IPS DF 6.9 (cell line): Measurements from ENCODE around the gene TRIM17.
"Not testable (repeated sequence)": the region's sequence is repeated elsewhere in the genome, so short reads cannot be mapped to it uniquely, and the experiment has no call there.

Experiments used
- DNase-seq: peaks from one replicate; pipeline ENCODE4 v3.0.0-alpha.2; 2013; ENCODE audit warnings: low read depth, low spot score
- H3K27ac ChIP-seq: one replicate; pipeline ENCODE4 v1.5.1; 2013; ENCODE audit warnings: low read length, control low read depth
- H3K27me3 ChIP-seq: 2 replicates; pipeline ENCODE4 v1.6.1; 2013; ENCODE audit warnings: mild to moderate bottlenecking, low read length; ENCODE audit not compliant: control insufficient read depth, insufficient read depth
- H3K36me3 ChIP-seq: 2 replicates; pipeline ENCODE4 v1.6.1; 2013; ENCODE audit warnings: low read length; ENCODE audit not compliant: control insufficient read depth, insufficient read depth
- H3K4me1 ChIP-seq: 2 replicates; pipeline ENCODE4 v1.6.1; 2013; ENCODE audit warnings: low read length; ENCODE audit not compliant: control insufficient read depth, insufficient read depth
- H3K4me3 ChIP-seq: 2 replicates; pipeline ENCODE4 v1.5.1; 2013; ENCODE audit warnings: mild to moderate bottlenecking, low read length
- H3K9me3 ChIP-seq: 2 replicates; pipeline ENCODE4 v1.6.1; 2013; ENCODE audit warnings: low read length, inconsistent platforms; ENCODE audit not compliant: control insufficient read depth, insufficient read depth
- WGBS: extraction: QIAGEN DNeasy Blood & Tissue Kit; methylation state at CpG from one replicate; pipeline ENCODE4 v1.1.7; 2013; ENCODE audit warnings: mixed read lengths, missing lambda C conversion rate; ENCODE audit not compliant: insufficient read length, insufficient coverage; 5-methylcytosine and 5-hydroxymethylcytosine counted together

TRIM17 gene

DNA sequence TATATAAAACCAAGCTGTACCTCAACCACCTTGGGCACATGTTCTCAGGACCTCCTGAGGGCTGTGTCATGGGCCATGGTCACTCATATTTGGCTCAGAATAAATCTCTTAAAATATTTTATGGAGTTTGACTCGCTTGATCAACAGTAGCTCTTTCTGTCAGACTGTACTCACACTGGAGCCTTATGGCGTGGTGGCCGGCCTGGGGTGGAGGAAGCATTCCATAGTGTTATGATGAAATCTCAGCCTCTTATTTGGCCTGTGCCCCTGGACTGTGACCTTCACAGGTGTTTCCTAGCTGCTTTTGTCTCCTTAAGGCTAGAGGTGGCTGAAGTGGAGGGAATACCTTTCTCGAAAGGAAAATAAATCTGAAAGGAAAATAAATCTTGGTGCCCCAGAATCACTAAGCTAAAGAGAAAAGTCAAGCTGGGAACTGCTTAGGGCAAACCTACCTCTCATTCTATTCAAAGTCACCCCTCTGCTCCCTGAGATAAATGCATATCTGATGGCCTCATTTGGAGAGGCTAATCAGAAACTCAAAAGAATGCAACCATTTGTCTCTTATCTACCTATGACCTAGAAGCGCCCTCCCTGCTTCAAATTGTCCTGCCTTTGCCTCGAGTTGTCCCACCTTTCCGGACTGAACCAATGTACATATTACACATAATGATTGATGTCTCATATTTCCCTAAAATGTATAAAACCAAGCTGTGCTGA, 16.8 kb upstream of the TRIM17 start:
- not testable (repeated sequence) for DNase-seq, H3K4me1 ChIP-seq, H3K4me3 ChIP-seq, H3K9me3 ChIP-seq, H3K36me3 ChIP-seq, H3K27ac ChIP-seq, H3K27me3 ChIP-seq
- WGBS, result no CpG with 5 or more reads among the region's 7 CpGs

DNA sequence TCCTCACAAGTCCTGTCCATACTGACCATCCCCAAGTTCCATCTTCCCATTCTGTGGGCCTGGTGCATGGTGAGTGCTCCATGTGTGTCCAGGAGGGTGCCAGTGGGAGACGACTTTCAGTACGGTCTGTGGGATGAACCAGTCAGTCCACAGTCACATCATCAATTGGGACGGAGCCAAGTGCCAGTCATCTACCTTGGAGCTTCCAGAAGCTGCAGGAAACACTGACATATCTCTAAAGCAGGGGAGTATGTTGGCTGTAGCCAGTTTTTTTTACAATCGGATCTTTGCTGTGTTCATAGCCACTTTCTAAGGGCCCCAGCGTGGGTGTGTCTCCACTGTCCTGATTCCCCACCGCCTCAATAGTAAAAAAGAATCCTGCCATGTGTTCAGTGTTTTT, 13.6 kb upstream of the TRIM17 start:
- no CpG with 5 or more reads among the region's 6 CpGs for WGBS

DNA sequence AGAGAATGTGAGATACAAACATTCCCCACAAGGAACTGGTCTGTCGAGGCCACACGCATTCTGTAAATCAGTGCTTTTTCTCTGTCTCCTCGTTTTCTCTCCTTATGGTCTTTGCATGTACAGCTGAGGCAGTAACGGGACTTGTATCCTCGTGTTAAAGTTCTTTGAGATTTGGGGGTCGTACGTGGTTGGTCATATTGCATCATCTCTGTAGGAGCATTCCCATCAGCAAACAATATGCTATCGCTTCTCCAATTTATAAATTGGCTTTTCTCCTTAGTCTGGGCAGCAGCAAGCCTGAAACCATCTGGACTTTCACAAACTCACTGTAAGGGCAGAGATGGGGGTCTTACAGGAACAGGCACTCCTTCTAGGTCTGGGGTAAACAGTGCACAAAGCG, 13.0 kb upstream of the TRIM17 start:
- H3K27me3 ChIP-seq, result peaks cover 1% of the 10 kb centered on the region; the same call in 1 of the 2 replicates
- no peaks in the 10 kb centered on the region; the same call in 1 of the 2 replicates for H3K36me3 ChIP-seq
- no peaks in the 10 kb centered on the region; the same call in 1 of the 2 replicates for H3K4me1 ChIP-seq
- no peak overlapping the region for H3K4me3 ChIP-seq
- no peaks in the 10 kb centered on the region for H3K9me3 ChIP-seq
- DNase-seq, result no peak
- no CpG with 5 or more reads among the region's 9 CpGs for WGBS
- H3K27ac ChIP-seq, result no peak overlapping the region

More for the DNA sequence above, 13.6 kb upstream of the TRIM17 start:
- Histone ChIP-seq H3K27me3 (peaks cover 1% of the 10 kb centered on the region; the same call in 1 of the 2 replicates), H3K27ac (no peak overlapping the region), H3K36me3 (no peaks in the 10 kb centered on the region), H3K9me3 (no peaks in the 10 kb centered on the region), H3K4me1 (no peaks in the 10 kb centered on the region; the same call in 1 of the 2 replicates), H3K4me3 (no peak overlapping the region)
- no peak for DNase-seq

DNA sequence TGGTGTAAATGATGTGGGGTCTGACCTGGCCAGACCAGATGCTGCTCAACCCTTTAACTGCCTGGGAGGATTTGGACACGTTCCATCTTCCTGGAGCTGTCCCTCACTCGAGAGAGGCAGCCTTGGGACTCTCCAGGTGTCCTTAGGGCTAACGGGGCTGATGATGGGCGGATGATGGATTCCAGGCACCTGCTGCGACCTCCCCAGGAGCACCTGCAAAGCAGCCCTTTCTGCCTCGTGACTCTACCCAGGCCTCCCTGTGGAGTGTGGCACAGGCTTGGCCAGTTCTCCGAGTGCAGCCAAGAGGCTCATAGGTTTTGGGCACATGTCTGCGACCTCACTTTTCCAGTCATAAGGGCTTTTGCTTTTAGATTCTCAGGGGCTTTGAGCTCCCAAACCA, 12.3 kb upstream of the TRIM17 start:
- no peak for DNase-seq
- H3K4me3 ChIP-seq, result no peak overlapping the region
- peaks cover 1% of the 10 kb centered on the region; the same call in 1 of the 2 replicates for H3K27me3 ChIP-seq
- no peaks in the 10 kb centered on the region for H3K9me3 ChIP-seq
- no peaks in the 10 kb centered on the region; the same call in 1 of the 2 replicates for H3K4me1 ChIP-seq
- no peak overlapping the region for H3K27ac ChIP-seq
- H3K36me3 ChIP-seq, result no peaks in the 10 kb centered on the region; the same call in 1 of the 2 replicates
- no CpG with 5 or more reads among the region's 8 CpGs for WGBS

DNA sequence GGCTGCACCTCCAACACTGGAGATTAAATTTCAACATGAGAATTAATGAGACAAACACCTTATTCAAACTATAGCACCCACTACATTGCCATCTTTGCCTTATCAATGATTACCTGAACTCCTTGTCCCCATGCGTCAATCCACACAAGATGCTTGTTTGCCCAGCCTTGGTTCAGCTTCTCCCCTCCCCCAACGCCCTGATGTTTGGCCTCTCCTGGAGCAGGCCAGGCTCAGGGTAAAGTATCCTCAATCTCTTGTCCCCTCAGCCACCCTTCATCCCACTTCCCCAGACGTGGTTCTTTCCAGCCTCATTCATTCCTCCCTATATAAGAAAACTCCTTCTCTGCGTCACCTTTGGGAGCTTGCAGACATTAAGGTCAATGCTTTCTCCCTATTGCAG, 11.8 kb upstream of the TRIM17 start:
- Histone ChIP-seq H3K27ac (no peak overlapping the region), H3K4me1 (no peaks in the 10 kb centered on the region; the same call in 1 of the 2 replicates)
- no CpG with 5 or more reads among the region's 4 CpGs for WGBS

DNA sequence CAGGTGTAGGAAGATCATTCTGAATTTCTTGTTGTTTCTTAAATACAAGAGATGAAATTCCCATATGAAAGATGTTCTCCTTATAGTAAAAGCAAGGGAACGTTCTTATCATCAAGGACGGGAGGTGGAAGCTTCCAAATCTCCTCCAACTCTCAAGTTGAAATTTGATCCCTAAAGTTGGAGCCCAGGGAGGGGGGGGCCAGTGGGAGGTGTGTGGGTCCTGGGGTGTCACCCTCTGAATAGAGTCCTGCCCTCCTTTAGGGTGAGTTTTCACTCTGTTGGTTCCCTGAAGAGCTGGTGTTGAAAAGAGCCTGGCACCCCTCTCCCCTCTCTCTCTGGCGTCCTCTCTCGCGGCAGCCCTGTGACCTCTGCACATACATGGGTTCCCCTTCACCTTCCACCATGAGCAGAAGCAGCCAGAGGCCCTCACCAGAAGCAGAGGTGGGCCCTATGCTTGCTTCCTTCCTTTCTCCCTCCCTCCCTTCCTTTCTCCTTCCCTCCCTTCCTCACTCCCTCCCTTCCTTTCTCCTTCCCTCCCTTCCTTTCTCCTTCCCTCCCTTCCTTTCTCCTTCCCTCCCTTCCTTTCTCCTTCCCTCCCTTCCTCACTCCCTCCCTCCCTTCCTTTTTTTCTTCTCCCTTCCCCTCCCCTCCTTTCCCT, 10.0 kb upstream of the TRIM17 start:
- Histone ChIP-seq H3K27ac (no peak overlapping the region), H3K4me3 (no peak overlapping the region), H3K27me3 (peaks cover 7% of the 10 kb centered on the region)

More for the DNA sequence above, 11.8 kb upstream of the TRIM17 start:
- Histone ChIP-seq H3K9me3 (no peaks in the 10 kb centered on the region), H3K27me3 (peaks cover 1% of the 10 kb centered on the region; the same call in 1 of the 2 replicates), H3K4me3 (no peak overlapping the region), H3K36me3 (no peaks in the 10 kb centered on the region; the same call in 1 of the 2 replicates)
- no peak for DNase-seq

DNA sequence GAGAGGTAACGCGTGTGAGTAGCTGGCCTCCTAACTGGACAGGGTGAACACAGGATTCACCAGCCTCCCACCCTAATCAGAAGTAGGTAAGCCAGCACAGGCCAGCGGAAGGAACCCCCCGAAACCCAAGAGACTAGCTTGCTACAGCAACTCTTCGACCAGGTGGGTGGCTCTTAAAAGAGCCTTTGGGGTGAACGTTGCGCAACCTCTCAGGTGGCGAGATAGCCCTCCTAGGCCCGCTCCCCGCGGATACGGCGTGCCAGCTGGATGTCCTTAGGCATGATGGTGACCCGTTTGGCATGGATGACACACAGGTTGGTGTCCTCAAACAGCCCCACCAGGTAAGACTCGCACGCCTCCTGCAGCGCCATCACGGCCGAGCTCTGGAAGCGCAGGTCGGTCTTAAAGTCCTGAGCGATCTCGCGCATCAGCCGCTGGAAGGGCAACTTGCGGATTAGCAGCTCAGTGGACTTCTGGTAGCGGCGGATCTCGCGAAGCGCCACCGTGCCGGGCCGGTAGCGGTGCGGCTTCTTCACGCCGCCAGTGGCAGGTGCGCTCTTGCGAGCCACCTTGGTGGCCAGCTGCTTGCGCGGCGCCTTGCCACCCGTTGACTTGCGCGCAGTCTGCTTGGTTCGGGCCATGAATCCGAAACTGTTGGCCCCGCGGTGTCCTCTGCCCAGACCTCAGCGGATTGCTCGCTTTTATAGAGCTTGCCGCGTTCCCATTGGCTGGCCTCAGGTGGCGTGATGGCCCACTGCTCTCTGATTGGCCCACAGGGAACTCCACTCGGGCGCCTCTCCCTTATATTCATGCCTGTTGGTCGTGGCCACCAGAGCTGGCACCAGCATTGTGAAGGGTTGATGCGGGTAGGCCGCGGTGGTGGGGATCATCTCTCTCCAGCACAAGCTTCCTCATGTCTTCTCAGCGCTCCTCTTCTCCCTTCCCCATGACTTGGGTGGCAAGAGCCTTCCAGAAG, 8.3 kb upstream of the TRIM17 start:
- Histone ChIP-seq H3K4me3 (no peak overlapping the region), H3K36me3 (no peaks in the 10 kb centered on the region; the same call in 1 of the 2 replicates), H3K27me3 (peaks cover 8% of the 10 kb centered on the region), H3K9me3 (no peaks in the 10 kb centered on the region), H3K4me1 (no peaks in the 10 kb centered on the region; the same call in 1 of the 2 replicates), H3K27ac (no peak overlapping the region)
- no peak for DNase-seq
- no CpG with 5 or more reads among the region's 62 CpGs for WGBS

More for the DNA sequence above, 10.0 kb upstream of the TRIM17 start:
- no peaks in the 10 kb centered on the region; the same call in 1 of the 2 replicates for H3K4me1 ChIP-seq
- no peaks in the 10 kb centered on the region for H3K9me3 ChIP-seq
- H3K36me3 ChIP-seq, result no peaks in the 10 kb centered on the region; the same call in 1 of the 2 replicates
- WGBS, result no CpG with 5 or more reads among the region's 5 CpGs
- no peak for DNase-seq

DNA sequence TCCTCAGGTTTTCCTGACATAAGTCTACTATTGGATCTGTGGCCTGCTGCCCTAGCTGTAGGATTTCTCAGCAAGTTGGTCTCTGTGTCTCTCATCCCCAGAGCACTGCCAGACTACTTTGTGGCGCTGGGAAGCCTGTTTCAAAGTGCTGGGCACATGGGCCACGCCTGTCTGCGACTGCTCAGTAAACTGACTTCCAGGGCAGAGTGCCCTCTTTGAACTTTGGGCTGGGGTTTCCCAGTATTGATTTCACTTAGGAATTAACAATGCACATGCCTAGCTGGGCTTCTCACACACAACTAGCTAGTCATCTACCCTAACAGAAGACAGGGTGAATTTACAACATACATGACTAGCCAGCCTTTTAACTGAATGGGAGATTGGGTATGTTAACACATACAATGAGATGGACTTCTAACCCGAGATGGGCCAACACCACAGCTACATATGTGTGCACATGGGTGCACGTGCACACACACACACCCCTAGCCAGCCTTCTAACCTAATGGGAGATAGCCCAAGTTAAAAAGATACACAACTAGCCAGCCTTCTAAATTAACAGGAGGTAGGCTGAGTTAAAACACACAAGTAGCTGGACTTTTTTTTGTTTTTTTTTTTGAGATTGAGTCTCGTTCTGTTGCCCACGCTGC, 6.9 kb upstream of the TRIM17 start:
- Histone ChIP-seq H3K36me3 (no peaks in the 10 kb centered on the region; the same call in 1 of the 2 replicates), H3K4me3 (no peak overlapping the region), H3K9me3 (no peaks in the 10 kb centered on the region), H3K4me1 (no peaks in the 10 kb centered on the region; the same call in 1 of the 2 replicates), H3K27me3 (peaks cover 7% of the 10 kb centered on the region), H3K27ac (no peak overlapping the region)
- WGBS, result no CpG with 5 or more reads among the region's 7 CpGs
- no peak for DNase-seq

DNA sequence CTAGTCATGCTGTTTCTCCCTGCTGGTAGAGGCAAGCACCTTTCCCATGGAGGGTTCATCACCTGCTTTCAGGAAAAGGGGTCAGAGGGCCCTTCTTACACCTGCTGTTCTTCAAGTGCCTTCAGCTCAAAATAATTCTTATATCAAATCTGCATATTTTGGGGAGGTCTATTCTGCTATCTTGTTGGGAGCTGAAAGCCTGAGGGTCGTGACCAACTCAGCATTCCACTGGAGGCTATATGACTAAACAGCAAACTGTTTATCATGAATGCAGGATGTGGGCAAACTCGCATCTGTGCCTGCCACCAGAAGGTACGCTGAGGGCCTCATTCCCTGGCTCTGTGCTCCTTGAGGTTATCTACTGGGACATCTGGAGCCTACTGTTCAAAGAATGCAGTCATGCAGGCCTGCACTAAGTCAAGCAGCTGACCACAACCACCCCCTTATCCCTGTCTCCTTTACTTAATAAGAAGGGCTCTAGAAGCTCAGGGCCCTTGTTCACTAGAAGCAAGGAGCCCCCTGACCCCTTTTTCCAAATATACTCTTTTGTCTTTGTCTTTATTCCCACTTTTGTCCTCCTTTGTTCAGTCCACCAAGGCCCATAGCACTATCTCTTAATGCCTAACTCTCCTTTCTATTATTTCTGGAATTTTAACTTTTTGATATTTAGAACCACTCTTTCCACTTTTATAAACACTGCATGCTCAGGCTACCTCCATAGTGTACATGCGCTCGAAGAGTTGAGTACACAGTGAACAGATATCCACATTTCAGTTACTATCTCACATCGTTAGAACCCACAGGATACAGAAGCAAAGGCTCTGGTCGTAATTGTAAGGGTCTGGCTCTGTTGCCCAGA, 4.5 kb upstream of the TRIM17 start:
- Histone ChIP-seq H3K9me3 (no peaks in the 10 kb centered on the region), H3K4me3 (no peak overlapping the region), H3K27me3 (peaks cover 13% of the 10 kb centered on the region), H3K36me3 (no peaks in the 10 kb centered on the region; the same call in 1 of the 2 replicates), H3K4me1 (no peaks in the 10 kb centered on the region; the same call in 1 of the 2 replicates), H3K27ac (no peak overlapping the region)
- WGBS, result no CpG with 5 or more reads among the region's 7 CpGs
- DNase-seq, result no peak
